K562 (cell line): ENCODE data around the gene CACNG7. TPM values are rescaled to one million over a fixed set of nuclear protein-coding genes. Genes with fewer than 3 reads are reported as not detected.

ENCODE experiments used
- ARNT ChIP-seq, 2 experiments: fragments of 450-650 bp; IDR thresholded peaks; 2 replicates each; pipeline ENCODE4 v1.6.1; 2016; ENCODE audit warnings: mild to moderate bottlenecking in 1 of 2
- ASH1L ChIP-seq: fragments of 450-650 bp; IDR thresholded peaks from 2 replicates; pipeline ENCODE4 v1.6.1; 2018; ENCODE audit warnings: borderline replicate concordance, mild to moderate bottlenecking, low read depth; ENCODE audit not compliant: partially characterized antibody
- HNRNPH1 ChIP-seq: fragments of 200-400 bp; formaldehyde crosslinking; optimal IDR thresholded peaks from 2 replicates; pipeline ENCODE3; 2017; ENCODE audit warnings: low read depth, mild to moderate bottlenecking, low read length, moderate library complexity
- LARP7 ChIP-seq: fragments of 450-650 bp; IDR thresholded peaks from 2 replicates; pipeline ENCODE4 v1.6.1; 2016
- MCM7 ChIP-seq, 2 experiments: fragments of 450-650 bp; IDR thresholded peaks; 2 replicates each; pipeline ENCODE4 v1.6.1; 2016 to 2018
- NONO ChIP-seq, 2 experiments: fragments of 200-400 bp in 1 of 2; fragments of 450-650 bp in 1 of 2; formaldehyde crosslinking in 1 of 2; IDR thresholded peaks; 2 replicates each; pipeline ENCODE4 v1.6.1; 2017; ENCODE audit warnings: low read depth in 2 of 2, mild to moderate bottlenecking in 2 of 2, moderate library complexity in 2 of 2, low read length in 1 of 2
- NR2F6 ChIP-seq: fragments of 450-650 bp; formaldehyde crosslinking; IDR thresholded peaks from 2 replicates; pipeline ENCODE4 v1.4.0; 2020; ENCODE audit warnings: mild to moderate bottlenecking
- SLC30A9 ChIP-seq: fragments of 250-450 bp; sonication (Bioruptor Pico); IDR thresholded peaks from 2 replicates; pipeline ENCODE4 v1.8.0; 2022; ENCODE audit warnings: mild to moderate bottlenecking, moderate library complexity
- SRSF9 ChIP-seq: fragments of 200-400 bp; formaldehyde crosslinking; IDR thresholded peaks from 2 replicates; pipeline ENCODE4 v1.6.1; 2017; ENCODE audit warnings: low read depth, low read length, borderline replicate concordance
- TARDBP ChIP-seq: fragments of 450-650 bp; IDR thresholded peaks from 2 replicates; pipeline ENCODE4 v1.6.1; 2016
- TSC22D4 ChIP-seq: fragments of 450-650 bp; IDR thresholded peaks from 2 replicates; pipeline ENCODE4 v1.6.1; 2016; ENCODE audit warnings: missing genetic modification characterization, missing biosample characterization, control low read depth
- ZC3H4 ChIP-seq: sonication (generic); formaldehyde crosslinking; IDR thresholded peaks from 2 replicates; pipeline ENCODE4 v1.9.0; 2021; ENCODE audit warnings: missing genetic modification reagents, borderline replicate concordance
- ZKSCAN3 ChIP-seq: fragments of 250-450 bp; sonication (Bioruptor Pico); IDR thresholded peaks from 2 replicates; pipeline ENCODE4 v1.4.0; 2020
- polyA plus RNA-seq, 8 experiments: library from polyadenylated mRNA; depleted of rRNA in 4 of 8; stranded (reverse) in 5 of 8; unstranded in 3 of 8; fragments of >200 nt; fragmentation: Nextera tagmentation in 2 of 8; fragmentation: Illumina TruSeq in 1 of 8; extraction: Ambion mirVana in 2 of 8; extraction: Trizol in 1 of 8; gene quantifications; 2 replicates each; pipeline versions ENCODE4 v1.2.1 to v1.2.3, GENCODE V29; 2011 to 2014; ENCODE audit warnings: inconsistent platforms in 1 of 8, missing spikeins in 1 of 8
- total RNA-seq, 7 experiments: library from RNA; depleted of rRNA in 6 of 7; stranded (reverse); fragments of >200 nt in 6 of 7; fragmentation: Illumina TruSeq in 2 of 7; extraction: Trizol in 2 of 7; gene quantifications; 2 replicates each; pipeline versions ENCODE4 v1.2.1 to v1.2.3, GENCODE V29; 2011 to 2021; ENCODE audit warnings: low replicate concordance in 1 of 7
- TF ChIP-seq, protein P1 (sequence below): fragments of 450-650 bp; formaldehyde crosslinking; IDR thresholded peaks from 2 replicates; pipeline ENCODE4 v1.4.0; 2020; ENCODE audit warnings: mild to moderate bottlenecking, moderate library complexity
- TF ChIP-seq, protein P2 (sequence below): sonication (generic); formaldehyde crosslinking; IDR thresholded peaks from 2 replicates; pipeline ENCODE4 v1.8.0; 2022; ENCODE audit warnings: mild to moderate bottlenecking, missing genetic modification reagents
- TF ChIP-seq, protein P3 (sequence below): fragments of 250-450 bp; sonication (Bioruptor Pico); IDR thresholded peaks from 2 replicates; pipeline ENCODE4 v1.5.0; 2021
- TF ChIP-seq, protein P4 (sequence below): fragments of 250-450 bp; sonication (Bioruptor Pico); IDR thresholded peaks from 2 replicates; pipeline ENCODE4 v1.6.1; 2021; ENCODE audit warnings: mild to moderate bottlenecking
- TF ChIP-seq, protein P5 (sequence below): sonication (generic); formaldehyde crosslinking; IDR thresholded peaks from 2 replicates; pipeline ENCODE4 v1.8.0; 2022; ENCODE audit warnings: mild to moderate bottlenecking, missing genetic modification reagents, borderline replicate concordance
- TF ChIP-seq, protein P6 (sequence below): fragments of 250-450 bp; sonication (Bioruptor Pico); IDR thresholded peaks from 2 replicates; pipeline ENCODE4 v1.5.0; 2021; ENCODE audit warnings: mild to moderate bottlenecking, moderate library complexity

Gene CACNG7
- total and polyA plus RNA-seq, 9 of the 15 experiments (the other 6 are each of a cell fraction or from before 2014, with no cell fraction given): not detected

DNA sequence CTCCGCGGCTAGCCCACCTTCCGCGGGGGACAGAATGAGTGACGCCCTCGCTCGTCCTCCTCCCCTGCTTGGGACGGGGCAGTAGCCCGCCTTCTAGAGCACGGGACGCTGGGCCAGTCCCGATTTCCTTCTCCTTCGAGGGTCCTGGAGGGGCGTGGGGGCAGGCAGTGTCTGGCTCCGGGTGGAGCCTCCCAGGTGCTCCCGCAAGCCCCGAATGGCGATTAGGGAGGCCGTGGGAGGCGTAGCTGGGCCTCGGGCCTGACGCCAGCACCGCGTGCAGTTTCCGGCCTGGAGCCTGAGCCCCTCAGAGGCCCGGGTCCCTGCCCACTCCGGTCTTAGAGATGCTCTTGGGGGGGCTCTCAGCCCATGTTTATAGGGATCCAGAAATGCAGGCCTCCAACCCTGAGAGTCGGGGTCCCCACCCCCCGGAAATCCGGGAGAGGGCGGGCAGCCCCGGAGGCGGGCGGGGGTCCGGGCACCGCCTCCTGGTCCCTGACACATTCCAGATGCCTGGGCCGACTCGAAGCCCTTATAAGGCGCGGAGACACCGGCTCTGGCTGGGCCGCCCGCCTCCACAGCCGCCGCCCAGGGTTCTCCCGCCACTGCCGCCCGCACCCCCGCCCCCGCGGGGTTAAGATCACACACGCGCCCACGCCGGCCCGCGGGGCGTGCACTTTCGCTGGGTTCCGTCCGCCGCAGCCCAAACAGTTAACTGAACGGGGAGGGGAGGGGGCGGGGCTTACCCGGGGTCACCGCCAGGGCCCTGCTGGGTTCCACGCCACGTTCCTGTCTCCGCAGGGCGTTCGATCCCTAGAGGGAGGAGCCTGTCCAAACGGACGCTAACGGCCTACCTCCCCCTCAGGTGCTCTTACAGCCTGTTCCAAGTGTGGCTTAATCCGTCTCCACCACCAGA is 39.9 kb upstream of the CACNG7 start (continued):
- no peak for TF ChIP-seq SLC30A9 (CRISPR knock-in tag)
- TF ChIP-seq ARNT (IDR thresholded peaks at IDR 0.05): no peak
- no peak for TF ChIP-seq MCM7 (IDR thresholded peaks at IDR 0.05)
- TF ChIP-seq, protein P1, sequence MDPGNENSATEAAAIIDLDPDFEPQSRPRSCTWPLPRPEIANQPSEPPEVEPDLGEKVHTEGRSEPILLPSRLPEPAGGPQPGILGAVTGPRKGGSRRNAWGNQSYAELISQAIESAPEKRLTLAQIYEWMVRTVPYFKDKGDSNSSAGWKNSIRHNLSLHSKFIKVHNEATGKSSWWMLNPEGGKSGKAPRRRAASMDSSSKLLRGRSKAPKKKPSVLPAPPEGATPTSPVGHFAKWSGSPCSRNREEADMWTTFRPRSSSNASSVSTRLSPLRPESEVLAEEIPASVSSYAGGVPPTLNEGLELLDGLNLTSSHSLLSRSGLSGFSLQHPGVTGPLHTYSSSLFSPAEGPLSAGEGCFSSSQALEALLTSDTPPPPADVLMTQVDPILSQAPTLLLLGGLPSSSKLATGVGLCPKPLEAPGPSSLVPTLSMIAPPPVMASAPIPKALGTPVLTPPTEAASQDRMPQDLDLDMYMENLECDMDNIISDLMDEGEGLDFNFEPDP (CRISPR knock-in tag): 0 out of 2 replicates have a peak, but pooled peaks have one; percentile 19
- peak; percentile 89 for TF ChIP-seq TARDBP
- TF ChIP-seq LARP7: no peak
- TF ChIP-seq SRSF9: no peak
- TF ChIP-seq, protein P2, sequence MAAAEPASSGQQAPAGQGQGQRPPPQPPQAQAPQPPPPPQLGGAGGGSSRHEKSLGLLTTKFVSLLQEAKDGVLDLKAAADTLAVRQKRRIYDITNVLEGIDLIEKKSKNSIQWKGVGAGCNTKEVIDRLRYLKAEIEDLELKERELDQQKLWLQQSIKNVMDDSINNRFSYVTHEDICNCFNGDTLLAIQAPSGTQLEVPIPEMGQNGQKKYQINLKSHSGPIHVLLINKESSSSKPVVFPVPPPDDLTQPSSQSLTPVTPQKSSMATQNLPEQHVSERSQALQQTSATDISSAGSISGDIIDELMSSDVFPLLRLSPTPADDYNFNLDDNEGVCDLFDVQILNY (CRISPR knock-in tag): no peak
- TF ChIP-seq ZKSCAN3 (CRISPR knock-in tag): no peak
- TF ChIP-seq ZC3H4 (CRISPR knock-in tag): peak; percentile 72; the same call in 1 of the 2 replicates
- TF ChIP-seq, protein P3, sequence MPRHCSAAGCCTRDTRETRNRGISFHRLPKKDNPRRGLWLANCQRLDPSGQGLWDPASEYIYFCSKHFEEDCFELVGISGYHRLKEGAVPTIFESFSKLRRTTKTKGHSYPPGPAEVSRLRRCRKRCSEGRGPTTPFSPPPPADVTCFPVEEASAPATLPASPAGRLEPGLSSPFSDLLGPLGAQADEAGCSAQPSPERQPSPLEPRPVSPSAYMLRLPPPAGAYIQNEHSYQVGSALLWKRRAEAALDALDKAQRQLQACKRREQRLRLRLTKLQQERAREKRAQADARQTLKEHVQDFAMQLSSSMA: no peak
- TF ChIP-seq ASH1L: no peak
- TF ChIP-seq, protein P4, sequence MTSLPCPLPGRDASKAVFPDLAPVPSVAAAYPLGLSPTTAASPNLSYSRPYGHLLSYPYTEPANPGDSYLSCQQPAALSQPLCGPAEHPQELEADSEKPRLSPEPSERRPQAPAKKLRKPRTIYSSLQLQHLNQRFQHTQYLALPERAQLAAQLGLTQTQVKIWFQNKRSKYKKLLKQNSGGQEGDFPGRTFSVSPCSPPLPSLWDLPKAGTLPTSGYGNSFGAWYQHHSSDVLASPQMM (CRISPR knock-in tag): no peak
- no peak for TF ChIP-seq NONO (IDR thresholded peaks at IDR 0.05; ENCODE audit: low read depth in 2 of 2, low read length in 1 of 2)
- no peak for TF ChIP-seq TSC22D4 (tag)
- TF ChIP-seq, protein P5, sequence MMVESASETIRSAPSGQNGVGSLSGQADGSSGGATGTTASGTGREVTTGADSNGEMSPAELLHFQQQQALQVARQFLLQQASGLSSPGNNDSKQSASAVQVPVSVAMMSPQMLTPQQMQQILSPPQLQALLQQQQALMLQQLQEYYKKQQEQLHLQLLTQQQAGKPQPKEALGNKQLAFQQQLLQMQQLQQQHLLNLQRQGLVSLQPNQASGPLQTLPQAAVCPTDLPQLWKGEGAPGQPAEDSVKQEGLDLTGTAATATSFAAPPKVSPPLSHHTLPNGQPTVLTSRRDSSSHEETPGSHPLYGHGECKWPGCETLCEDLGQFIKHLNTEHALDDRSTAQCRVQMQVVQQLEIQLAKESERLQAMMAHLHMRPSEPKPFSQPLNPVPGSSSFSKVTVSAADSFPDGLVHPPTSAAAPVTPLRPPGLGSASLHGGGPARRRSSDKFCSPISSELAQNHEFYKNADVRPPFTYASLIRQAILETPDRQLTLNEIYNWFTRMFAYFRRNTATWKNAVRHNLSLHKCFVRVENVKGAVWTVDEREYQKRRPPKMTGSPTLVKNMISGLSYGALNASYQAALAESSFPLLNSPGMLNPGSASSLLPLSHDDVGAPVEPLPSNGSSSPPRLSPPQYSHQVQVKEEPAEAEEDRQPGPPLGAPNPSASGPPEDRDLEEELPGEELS (CRISPR knock-in tag): no peak
- TF ChIP-seq HNRNPH1: no peak
- no peak for TF ChIP-seq NR2F6 (CRISPR knock-in tag)
- TF ChIP-seq, protein P6, sequence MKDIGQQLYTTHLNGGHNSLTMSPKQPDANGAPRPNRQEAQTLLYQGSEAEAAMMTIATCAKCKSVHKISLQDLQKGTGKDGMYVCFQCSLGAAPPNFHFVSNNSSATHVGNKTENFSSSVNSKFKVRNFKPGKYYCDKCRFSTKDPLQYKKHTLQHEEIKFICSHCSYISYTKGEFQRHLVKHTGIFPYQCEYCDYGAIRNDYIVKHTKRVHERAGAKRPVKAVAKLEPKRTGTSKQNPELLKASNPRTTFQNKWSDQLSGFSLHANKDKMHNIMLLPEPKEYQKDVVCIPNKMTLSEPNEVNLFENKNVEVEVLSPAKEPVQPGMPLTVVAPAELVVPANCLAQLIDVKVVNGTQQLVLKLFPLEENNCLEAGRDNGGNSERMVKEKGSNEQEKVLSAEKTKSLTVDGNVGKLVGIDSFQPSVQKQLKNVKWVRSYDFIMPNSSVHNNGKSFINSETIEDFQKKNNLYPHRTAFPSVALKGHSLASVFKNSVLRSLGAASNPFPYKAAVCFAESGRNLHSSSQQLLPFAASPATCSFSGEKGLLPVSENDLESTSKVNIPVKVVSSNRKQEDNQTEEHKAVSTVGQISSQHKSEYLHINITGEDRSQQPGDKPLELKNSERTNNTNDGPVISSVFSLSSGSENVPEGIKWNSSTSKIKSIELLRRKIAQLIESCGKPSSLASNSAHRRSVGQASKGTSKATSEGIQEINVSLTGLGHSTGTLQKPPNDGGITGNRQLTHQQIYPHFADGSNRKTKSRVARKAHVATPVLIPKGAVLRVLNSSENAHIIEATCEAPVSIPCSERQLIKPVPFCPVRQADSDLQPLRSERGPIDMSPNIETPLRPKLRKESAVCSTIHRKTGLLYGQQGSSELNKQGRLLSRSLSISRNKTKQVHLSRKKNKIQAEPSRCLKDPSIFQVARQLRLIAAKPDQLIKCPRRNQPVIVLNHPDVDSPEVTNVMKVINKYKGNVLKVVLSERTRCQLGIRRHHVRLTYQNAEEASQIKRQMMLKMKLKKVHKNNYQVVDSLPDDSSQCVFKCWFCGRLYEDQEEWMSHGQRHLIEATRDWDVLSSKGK (CRISPR knock-in tag): no peak
